ENCODE measurements around the gene AP3S1.
A peak's percentile ranks its signal among the peaks of the same experiment; 100 is the strongest.
"Not testable (repeated sequence)": the region's sequence is repeated elsewhere in the genome, so short reads cannot be mapped to it uniquely, and the experiment has no call there.

AP3S1 gene

DNA sequence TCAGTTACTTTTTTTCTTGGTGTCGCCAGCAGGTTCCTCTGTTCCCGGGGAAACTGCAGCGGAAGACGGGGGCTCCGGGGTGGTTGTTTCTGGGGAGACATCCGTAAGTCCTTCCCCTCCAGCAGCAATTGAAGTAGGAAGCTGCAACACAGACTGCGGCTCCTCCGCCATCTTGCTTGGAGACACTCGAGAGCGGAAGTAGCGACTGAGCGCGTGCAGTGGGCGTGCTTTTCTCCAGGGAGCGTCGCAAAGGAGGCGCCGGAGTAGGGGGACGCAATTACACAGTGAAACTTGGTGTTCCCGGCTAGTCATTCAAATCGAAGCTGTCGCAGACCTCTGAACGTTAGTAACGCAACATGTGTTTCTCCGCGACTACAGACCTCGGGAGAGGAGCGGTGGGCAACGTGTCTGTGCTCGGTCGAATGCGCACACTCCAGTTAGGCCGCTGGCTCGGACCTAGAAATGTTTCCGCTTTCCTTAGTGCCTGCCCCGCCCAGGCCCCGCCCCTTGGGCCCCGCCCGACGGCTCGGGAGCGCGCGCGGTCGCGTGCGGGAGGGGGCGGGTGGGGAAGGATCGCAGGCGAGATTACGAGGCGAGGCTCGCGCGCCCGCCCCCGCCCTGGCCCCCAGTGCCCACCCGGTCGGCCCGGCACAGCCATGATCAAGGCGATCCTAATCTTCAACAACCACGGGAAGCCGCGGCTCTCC is at the start of gene AP3S1, which contains the start of gene ATG12:
TSS of gene AP3S1 (plus strand) at position 554 of the 707 bp plus-strand sequence. CDS start at position 657, 103 bp downstream.
TSS of gene ATG12 (minus strand) at position 184 of the 707 bp plus-strand sequence. CDS start at position 171, 13 bp downstream.
- DNase-seq = peak; percentile 49

DNA sequence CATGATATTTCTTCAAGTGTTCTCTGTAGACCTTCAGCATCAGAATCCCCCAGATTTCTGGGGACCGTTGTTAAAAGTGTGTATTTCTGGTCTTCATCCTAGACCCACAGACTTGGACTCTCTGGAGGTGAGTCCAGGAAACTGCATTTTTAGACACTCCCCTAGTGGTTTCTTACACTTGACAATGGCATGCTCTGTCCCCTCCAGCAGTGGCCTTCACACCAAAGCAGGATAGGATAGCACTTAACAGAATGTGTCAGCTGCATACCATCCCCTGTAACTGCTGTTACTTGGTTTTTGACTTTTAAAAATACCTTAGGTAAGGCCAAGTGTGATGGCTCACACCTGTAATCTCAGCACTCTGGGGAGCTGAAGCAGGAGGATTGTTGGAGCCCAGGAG is 46.0 kb upstream of the AP3S1 start:
- DNase-seq = no peak

DNA sequence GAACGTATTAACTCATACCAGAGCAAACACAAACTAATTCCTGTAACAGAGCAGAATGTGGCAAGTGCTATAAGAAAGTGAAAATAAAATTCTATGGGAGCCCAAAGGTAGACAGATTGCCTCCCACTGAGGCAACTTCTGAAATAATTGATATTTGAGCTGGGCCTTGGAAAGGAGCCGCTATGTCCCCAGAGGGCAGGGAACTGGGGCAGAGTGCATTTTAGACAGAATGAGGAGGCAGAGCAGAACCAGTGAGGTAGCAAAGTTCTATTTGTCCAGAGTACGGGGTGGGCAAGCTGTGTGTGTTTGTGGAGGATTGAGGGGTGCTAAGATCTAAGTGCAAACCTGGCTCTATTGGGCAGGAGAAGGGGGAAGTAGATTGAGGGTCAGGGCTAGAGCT is 45.1 kb upstream of the AP3S1 start:
- no peak for DNase-seq

DNA sequence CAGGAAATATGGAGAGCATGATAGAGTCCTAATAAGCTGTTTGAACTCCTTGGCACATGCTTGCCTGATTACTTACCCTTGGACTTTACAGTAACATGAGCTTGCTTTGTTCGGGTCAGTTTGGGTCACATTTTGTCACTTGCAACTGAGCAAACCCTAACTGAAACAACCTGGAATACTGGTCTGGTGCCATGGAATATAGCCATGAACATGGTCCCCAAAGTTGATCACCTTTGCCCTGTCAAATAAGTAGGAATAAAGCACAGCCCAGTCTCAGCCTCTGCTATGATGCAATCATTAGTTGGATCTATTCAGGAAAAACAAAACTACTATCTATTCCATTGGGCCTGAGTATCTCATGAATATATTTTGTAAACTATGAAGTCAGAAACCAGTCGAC is 43.5 kb upstream of the AP3S1 start:
- DNase-seq = no peak

DNA sequence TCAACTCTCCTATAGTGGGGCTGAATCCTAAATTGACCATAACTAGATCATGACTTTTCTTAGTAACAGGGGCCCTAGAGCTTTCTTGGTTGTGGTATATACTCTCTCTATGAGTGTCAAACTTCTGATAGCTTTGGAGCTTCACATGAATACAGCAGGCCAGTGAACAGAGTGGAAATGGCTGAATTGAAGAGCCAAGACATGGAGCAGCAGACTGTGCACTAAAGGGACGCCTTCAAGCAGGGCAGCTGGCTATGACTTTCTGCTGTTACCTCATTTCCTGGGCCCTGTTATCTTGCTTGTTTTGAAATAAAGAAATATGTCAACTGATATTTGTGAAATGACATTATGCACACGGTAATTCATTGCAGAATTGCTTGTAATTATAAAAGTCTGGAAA is 41.6 kb upstream of the AP3S1 start:
- DNase-seq = no peak

DNA sequence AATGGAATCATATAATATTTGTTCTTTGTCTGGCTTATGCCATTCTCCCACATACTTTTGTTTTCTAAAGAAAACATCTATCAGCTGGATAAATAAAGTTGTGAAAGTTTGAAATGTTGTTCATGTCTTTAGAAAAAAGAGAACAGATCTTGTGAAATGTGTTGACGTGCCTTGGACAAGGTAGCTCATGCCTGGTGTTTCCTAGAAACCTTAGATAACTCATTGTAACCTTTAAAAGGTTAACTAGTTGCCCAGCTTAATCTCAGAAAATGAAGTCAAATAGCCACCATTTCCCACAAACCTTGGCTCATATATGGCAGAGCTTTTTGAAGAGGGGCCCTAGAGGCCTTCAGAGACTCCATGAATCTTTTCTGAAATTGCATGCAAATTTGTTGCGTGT is 40.6 kb upstream of the AP3S1 start:
- no peak for DNase-seq

DNA sequence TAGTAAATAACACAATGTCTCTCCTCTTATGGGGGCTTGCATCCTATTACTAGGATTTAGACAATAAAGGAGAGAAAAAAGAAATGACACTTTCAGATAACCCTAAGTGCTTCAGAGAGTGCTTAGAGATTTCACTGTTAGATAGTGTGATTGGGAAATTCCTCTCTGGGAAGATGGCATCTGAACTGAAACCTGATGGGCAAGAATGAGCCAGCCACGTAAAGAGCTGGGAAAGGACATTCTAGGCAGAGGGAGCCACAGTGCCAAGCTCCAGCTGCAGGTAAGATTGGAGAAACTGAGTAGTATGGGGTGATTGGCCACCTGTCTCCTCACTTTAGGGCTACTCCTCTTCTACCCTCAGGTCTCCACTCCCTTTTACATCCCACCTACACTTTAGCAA is 39.8 kb upstream of the AP3S1 start:
- DNase-seq = no peak

DNA sequence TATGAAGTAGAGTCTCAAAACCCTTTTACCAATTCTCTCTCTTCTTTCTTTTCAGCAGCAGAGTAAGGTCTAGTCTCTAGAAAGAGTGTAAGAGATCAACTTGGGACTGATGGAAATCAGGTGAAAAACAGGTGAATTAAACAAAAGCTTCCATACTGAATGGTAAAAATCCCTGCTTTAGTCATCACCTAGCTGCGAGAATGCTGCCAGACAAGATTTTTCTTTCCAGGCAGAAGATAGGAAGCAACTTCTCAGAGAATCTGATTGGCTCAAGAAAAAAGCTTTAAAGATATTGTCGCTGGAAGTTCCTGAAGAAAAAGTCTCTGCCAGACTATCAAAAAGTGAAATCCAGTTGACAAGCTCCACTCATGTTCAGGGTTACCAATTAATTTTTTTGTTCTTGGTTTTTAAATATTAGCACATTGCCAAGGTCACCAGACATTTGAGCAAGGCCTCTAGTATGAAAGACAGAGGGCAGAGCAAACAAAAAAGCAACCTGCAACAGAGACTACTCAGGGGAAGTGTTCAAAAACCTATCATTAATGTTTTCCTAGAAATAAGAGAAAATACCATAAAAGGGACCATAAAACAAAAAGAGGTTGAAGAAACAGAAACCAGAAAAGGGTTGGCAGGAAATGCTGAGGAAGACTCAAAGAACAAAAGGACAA is 34.6 kb upstream of the AP3S1 start:
- no peak for DNase-seq

DNA sequence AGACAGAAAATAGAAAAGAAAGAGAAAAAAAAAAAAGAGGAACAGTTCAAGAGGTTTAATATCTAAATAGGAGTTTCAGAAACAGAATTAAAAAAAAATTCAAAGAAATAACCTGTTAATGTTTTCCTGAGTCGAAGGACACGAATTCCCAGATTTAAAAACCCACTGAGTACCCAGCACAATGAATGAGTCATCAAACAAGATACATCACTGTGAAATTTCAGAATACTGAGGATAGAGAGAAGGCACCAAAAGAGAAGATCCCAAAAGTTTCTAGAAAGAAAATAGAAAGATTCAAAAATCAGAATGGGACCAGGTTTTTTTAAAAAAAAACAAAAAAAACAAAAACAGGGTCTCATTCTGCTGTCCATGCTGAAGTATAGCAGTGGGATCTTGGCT is 34.1 kb upstream of the AP3S1 start:
- DNase-seq = no peak

DNA sequence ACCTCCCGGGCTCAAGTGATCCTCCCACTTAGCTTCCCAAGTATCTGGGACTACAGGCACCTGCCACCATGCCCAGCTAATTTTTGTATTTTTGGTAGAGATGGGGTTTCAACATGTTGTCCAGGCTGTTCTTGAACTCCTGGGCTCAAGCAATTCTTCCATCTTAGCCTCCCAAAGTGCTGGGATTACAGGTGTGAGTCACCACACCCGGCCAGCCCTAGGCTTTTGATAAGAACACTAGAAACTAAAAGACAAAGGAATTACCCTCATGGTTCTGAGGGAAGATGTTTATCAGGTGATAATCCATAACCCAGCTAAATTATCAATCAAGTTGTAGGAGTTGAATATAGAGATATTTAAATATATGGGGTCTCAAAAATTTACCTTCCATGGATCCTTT is 33.7 kb upstream of the AP3S1 start:
- not testable (repeated sequence) for DNase-seq

DNA sequence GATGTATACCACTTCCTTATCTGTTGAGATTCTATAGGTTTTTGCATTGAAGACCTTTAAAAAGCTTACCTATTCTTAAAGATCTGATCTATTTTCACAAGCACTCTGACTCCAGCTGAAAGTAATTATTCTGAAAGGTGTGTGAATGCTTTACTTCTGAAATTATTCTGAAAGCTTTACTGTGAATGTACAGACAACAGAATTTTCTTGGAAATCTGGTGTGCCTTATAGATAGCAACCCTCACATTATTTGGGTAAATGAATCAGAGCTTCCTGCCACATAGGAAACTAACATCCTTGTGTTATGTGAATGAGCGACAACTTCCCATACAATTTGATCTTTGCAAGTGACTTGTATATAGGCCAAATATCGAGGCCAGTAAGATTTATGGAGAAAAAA is 31.8 kb upstream of the AP3S1 start:
- no peak for DNase-seq

DNA sequence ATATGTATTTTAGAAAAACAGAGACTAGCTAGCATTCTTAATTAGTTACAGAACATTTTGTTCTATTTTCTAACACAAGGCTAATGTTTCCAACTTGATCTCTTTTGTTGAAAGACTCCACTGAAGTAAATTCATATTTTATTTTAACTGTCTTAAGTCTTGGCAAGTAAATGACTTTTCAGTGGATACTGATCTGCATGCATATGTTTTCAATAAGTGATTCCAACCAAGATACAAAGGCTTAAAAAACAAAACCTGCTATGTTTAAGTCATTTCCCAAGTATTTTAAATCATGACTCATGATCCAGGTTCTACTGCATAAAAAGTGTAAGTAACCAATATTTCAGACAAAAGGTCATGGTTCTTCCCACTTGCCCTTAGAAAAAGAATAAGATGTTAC is 31.0 kb upstream of the AP3S1 start:
- DNase-seq = no peak

DNA sequence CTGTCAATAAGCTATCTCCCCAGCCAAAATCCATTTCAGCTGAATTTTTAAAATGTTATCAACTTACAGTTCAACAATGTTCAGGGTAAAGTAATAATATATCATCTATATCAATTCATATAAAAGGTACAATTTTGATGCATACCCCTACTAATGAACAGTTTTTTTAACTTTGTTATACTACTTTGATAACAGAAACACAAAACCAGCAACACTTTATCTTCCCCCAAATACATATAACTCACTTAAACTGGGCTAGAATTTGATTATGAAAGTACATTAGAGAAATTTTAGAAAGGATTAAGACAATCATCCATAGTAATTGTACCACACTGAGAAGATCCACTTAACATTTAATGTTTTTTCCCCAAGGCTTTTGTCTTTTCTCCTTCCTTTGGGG is 30.3 kb upstream of the AP3S1 start:
- DNase-seq = no peak

DNA sequence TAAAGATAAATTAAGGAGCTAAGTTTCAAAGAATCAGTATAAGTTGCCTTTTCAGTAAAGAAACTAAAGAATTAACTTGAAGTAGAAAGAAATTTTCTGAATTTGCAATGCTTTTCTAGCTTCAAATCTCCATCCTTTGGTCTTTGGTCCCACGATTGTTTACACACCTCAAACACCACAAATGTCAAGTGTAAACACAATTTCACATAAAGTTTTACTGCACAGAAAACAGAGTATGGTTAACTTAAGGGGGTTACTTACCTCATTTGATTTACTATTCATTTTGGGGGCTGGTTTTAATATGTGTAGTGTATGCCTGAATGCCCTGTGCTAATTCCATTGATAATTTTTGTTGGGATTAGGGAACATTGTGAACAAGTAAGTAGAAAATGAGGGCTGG is 29.4 kb upstream of the AP3S1 start:
- no peak for DNase-seq

DNA sequence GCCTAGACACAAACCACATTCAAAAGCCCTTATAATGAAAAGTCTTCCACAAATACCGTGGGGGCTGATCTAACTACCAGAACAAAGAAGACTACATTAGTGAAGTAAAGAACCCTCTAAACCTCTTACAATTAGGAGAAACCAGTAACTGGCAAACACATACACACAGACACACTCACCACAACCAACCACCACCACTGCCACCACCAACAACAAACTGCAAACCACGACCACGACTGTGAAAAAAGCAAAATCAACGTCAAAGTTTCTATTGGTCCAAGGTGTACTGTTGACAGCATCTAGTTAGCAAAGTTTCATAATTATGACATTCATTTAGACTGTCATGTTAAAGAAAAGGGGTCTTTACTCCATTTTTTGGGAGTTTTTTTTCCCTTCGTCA is 28.0 kb upstream of the AP3S1 start:
- no peak for DNase-seq

DNA sequence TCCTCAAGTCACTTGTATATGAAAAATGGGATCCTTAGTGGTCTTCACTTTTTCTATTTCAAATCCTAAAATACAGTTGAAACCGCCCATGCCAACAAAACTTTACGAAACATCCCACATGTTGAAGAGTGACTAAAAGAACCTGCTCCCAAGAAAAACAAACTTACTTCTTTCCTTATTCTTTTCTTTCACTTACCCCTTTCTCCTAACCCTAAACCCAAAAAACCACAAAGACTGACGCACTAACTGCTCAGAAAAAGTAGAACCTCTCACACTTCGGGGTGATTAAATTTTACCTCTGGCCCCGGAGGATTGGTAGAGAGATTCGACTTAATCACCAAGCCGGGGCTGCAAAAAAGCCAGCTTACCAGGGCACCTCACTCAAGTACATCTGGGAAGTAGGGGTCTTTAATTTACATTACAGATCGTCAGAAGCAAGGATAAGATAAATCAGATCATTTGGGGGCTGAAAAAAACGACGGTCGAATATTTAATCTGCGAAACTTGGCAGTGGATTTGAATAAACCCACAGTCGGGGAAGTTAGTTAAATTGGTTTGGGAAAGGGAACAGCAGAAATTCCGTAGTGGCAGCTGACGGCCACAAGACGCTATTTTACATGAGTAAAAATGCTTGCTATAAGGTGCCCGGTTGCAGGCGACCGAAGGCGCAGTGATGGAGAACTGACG is 26.6 kb upstream of the AP3S1 start:
- DNase-seq = no peak

DNA sequence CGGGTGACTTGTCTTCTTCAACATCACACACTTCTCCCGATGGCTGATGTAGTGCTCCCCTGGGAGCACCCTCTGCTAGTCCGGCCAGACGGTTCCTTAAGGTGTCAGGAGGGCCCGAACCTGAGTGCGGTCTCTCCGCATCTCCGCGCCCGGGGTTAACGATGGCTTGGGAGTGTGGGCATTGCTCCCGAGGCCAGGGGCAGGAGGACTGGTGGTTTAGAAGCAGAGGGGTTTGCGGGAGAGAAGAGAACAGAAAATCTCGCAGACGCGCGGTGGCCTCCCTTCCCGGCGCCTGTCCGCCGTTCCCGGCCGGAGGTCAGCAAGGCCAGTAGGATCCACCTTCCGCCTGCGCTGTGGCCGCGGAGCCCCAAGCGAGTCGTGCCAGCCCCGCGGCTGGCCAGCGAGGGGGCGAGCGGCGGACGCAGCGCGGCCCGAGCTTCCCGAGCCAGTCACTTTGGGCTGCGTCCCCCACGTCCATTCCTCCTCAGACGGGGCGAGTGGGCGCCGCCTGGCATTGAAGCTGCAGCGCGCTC is 26.0 kb upstream of the AP3S1 start:
- no peak for DNase-seq

DNA sequence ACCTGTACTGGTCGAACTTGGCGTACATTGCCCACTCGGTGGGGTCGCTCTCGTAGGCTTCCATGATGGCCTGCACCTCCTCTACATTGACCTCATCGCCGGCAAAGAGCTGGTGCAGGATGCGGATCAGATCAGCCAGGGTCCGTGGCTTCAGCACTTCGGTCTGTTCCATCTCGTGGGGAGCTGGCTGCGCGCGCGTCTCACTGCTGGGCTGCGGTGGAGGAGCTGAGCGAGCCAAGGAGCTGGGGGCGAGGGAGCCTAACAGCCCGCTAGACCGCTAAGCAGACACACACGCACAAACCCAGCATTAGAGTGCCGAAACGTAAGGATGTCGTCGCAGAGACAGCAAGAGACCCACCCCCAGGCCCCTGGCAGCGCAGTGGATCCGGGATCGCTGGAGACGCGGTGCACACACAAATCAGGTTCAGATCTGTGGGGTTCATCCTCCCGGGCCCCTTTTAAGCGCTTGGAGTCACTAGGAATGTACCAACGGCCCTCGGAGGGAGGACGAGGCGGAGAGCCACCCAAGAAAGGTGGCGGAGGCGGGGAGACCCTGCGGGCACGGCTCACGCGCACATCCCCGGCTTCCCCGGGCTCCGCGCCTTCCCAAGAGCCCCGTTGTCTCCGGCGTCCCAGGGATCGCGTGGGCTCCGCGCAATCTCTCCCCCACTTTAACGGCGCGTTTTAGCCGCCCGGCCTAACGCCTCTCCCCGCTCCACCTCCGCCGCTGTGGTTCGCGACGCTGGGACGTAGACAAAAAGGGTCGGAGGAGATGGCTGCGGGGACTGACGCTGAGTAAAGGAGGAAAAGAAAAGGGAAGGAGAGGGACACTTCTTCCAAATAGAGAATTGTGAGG is 25.3 kb upstream of the AP3S1 start, which contains the start of gene CDO1:
TSS of gene CDO1 (minus strand) at position 434 of the 856 bp plus-strand sequence. CDS start at position 172, 262 bp downstream.
- DNase-seq = no peak

DNA sequence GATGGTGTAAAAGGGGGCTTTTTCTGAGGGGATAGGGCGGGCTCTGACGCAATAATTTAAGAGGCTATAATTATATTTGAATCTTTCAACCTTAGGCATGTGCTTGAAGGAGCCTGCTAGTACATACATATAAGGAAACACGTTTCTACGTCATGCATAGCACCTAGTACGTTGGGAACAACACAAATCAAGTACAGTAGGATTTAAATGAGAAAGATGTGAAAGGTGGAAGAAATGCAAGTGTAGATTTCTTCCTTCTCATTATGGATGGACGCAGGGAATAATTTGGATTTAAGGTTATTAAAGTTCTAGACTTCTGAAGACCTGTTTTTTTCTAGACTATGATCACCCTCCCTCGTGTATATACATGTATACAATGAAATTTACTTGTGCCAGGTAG is 24.3 kb upstream of the AP3S1 start:
- no peak for DNase-seq

DNA sequence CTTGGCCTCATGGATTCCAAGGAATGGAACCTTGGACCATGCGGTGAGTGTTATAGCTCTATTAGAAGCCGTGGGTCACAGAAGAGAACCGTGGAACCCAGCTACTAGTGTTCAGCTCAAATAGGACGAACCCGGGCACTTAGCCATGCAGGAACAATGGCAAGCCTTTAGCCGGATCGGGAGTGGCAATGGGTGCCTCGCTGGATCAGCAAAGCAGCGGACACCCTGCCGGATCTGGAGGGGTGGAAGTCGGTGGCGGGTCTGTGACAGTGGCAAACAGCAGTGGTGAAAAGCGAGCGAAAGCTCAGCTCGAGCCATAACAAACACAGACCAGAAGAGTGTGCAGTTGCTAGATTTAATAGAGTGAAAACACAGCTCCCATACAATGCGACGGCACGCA is 22.9 kb upstream of the AP3S1 start:
- DNase-seq = no peak

DNA sequence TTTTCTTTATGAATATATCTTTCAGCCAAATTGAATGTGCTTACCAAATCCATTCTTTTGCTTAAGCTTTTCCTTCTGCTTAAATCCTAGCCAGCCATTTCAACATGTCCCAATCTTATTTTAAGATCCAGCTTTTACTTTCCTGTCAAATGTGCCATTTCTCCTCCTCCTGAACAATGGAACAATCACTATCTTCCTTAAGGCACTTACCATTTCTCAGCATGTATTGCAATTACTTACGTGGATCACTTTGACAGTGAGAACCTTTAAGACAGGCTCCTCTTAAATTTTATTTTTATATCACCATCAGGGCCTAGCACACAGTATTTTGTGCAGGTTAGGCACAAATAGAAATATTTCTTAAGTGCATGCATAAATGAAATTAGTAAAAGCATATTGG is 20.9 kb upstream of the AP3S1 start:
- DNase-seq = no peak

DNA sequence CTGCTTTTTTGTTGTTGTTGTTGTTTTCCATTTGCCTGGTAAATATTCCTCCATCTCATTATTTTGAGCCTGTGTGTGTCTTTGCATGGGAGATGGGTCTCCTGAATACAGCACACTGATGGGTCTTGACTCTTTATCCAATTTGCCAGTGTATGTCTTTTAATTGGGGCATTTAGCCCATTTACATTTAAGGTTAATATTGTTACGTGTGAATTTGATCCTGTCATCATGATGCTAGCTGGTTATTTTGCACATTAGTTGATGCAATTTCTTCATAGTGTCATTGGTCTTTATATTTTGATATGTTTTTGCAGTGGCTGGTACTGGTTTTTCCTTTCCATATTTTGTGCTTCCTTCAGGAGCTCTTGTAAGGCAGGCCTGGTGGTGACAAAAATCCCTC is 16.8 kb upstream of the AP3S1 start:
- DNase-seq = not testable (repeated sequence)

DNA sequence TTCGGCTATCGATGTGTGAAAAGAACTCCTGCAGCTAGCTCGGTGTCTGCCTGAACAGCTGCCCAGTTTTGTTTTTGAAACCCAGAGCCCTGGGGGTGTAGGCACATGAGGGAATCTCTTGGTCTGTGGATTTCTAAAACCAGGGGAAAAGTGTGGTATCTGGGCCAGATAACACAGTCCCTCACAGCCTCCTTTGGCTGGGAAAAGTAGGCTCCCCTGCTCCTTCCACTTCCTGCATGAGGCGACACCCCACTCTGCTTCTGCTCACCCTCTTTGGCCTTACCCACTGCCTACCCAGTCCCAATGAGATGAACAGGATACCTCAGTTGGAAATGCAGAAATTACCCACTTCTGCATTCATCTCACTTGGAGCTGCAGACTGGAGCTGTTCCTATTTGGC is 15.8 kb upstream of the AP3S1 start:
- DNase-seq = no peak

All from NCI-H524 treated with DMSO at 0.1 percent for 48 hours (cell line).